ENCODE measurements around the gene NOPCHAP1.
A peak's percentile ranks its signal among the peaks of the same experiment; 100 is the strongest.
"Not testable (repeated sequence)": the region's sequence is repeated elsewhere in the genome, so short reads cannot be mapped to it uniquely, and the experiment has no call there.

The NOPCHAP1 gene

DNA sequence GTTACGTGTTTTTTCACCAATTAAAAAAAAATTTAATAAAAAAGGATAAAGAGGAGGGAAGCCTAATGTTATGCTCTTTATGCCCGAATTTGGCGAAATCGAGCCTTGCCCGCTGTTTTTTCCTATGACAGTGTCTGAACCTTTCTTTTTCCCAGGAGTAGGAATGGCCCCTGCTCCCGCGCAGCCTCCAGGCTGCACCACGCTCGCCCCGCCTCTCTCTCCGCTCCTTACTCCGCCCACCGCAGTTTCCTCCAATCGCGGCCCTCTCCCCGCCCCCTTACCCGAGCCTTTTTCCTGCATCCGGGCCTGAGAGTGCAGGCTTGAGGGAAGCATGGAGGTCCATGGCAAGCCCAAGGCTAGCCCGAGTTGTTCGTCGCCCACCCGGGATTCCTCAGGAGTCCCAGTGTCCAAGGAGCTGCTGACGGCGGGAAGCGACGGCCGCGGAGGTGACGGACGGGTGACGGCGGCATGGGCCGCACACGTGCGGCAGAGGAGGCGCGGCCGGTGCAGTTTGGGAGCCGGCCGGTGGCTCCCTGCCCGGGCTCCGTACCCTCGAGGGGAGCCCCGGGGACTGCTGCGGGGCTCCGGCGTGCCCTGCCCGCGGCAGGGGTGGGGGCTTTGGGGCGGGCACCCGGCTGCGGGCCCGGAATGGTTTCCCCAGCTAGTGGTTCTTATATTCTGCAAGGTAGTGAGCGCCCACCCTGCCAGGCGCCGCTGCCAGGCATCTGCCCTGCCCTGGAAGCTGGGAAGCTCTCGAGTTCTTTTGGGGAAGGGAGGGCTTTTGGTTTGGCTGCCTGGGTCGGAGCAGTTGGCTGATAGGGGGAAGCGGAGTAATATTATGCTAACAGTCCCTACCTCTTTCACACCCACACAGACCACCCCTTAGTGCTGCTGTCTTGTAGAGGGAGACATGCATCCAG lies at the start of gene NOPCHAP1:
Gene NOPCHAP1 (plus strand): TSS at position 295 of the 920 bp plus-strand sequence. CDS start 37 bp downstream, at position 332.
- Mint-ChIP-seq H3K36me3 (ENCODE audit: low read depth) (peaks cover 25% of the 10 kb centered on the region), H3K4me3 (peak within 1 kb of the TSS; percentile 86), H3K4me1 (ENCODE audit: low read depth) (peaks cover 27% of the 10 kb centered on the region), H3K9me3 (peaks cover 8% of the 10 kb centered on the region), H3K27ac (peak within 1 kb of the TSS; percentile 33), H3K27me3 (ENCODE audit: low read depth) (peaks cover 12% of the 10 kb centered on the region)

- no peaks in the 10 kb centered on the region for H3K9me3 Mint-ChIP-seq
- H3K27me3 Mint-ChIP-seq (ENCODE audit: low read depth): peaks cover 5% of the 10 kb centered on the region
Observed at GRCh38 chr12:104938371-104938770, 47.7 kb upstream of the NOPCHAP1 start.

DNA sequence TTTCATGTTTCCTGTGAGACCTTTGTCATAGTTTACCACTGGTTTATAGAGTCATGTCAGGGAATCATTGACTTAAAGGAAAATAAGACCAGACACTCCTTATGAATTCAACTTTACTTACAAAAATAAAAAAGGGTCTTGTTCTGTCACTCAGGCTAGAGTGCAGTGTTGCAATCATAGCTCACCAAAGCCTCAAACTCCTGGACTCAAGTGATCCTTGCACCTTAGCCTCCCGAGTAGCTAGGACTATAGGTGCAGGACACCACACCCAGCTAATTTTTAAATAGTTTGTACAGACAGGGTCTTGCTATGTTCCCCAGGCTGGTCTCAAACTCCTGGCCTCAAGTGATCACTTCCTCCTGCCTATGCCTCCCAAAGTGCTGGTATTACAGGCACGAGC lies 47.0 kb upstream of the NOPCHAP1 start:
- H3K27me3 Mint-ChIP-seq (ENCODE audit: low read depth): peaks cover 5% of the 10 kb centered on the region
- no peak overlapping the region for H3K27ac Mint-ChIP-seq
- peaks cover 5% of the 10 kb centered on the region for H3K9me3 Mint-ChIP-seq

More at GRCh38 chr12:104938371-104938770, 47.7 kb upstream of the NOPCHAP1 start:
- H3K4me1 Mint-ChIP-seq (ENCODE audit: low read depth): peaks cover 7% of the 10 kb centered on the region
- no peak overlapping the region for H3K4me3 Mint-ChIP-seq
- peaks cover 11% of the 10 kb centered on the region for H3K36me3 Mint-ChIP-seq (ENCODE audit: low read depth)
- H3K27ac Mint-ChIP-seq: no peak overlapping the region

DNA sequence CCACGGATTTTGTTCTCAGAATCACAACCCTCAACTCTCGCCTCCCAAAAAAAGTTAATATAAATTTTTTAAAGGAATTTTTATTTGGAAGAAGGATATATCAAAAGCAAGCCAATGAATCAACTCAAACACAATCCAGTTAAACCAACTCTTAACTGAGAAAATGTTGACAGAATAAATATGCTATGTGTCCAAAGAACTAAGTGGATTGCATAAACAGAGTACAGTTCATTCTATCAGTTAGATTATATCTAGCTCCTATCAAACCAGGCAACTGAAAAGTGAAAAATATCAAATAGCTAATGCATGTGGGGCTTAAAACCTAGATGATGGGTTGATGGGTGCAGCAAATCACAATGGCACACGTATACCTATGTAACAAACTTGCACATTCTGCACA lies 44.7 kb upstream of the NOPCHAP1 start:
- H3K4me1 Mint-ChIP-seq (ENCODE audit: low read depth): peaks cover 7% of the 10 kb centered on the region
- peaks cover 12% of the 10 kb centered on the region for H3K27me3 Mint-ChIP-seq (ENCODE audit: low read depth)
- H3K36me3 Mint-ChIP-seq (ENCODE audit: low read depth): peaks cover 7% of the 10 kb centered on the region
- no peak overlapping the region for H3K27ac Mint-ChIP-seq
- peaks cover 9% of the 10 kb centered on the region for H3K9me3 Mint-ChIP-seq
- no peak overlapping the region for H3K4me3 Mint-ChIP-seq

More for the DNA sequence above, 47.0 kb upstream of the NOPCHAP1 start:
- H3K4me1 Mint-ChIP-seq (ENCODE audit: low read depth): peaks cover 10% of the 10 kb centered on the region
- H3K36me3 Mint-ChIP-seq (ENCODE audit: low read depth): peaks cover 11% of the 10 kb centered on the region
- H3K4me3 Mint-ChIP-seq: no peak overlapping the region

- no peak overlapping the region for H3K27ac Mint-ChIP-seq
- peaks cover 7% of the 10 kb centered on the region for H3K4me1 Mint-ChIP-seq (ENCODE audit: low read depth)
- peaks cover 7% of the 10 kb centered on the region for H3K36me3 Mint-ChIP-seq (ENCODE audit: low read depth)
- peaks cover 14% of the 10 kb centered on the region for H3K27me3 Mint-ChIP-seq (ENCODE audit: low read depth)
- no peak overlapping the region for H3K4me3 Mint-ChIP-seq
- peaks cover 9% of the 10 kb centered on the region for H3K9me3 Mint-ChIP-seq
Observed at GRCh38 chr12:104942075-104942474, 44.0 kb upstream of the NOPCHAP1 start.

DNA sequence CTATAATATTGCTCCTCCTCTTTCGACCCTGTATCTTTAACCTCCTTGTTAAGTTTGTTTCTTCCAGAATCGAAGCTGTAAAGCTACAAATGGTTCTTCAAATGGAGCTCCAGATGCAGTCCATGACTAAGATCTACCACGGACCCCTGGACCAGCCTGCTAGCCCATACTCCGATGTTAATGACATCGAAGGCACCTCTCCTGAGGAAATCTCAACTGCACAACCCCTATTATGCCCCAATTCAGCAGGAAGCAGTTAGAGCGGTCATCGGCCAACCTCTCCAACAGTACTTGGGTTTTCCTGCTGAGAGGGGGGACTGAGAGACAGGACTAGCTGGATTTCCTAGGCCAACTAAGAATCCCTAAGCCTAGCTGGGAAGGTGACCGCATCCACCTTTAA lies 42.7 kb upstream of the NOPCHAP1 start:
- not testable (repeated sequence) for H3K4me3 Mint-ChIP-seq; H3K9me3 Mint-ChIP-seq; H3K4me1 Mint-ChIP-seq (ENCODE audit: low read depth); H3K36me3 Mint-ChIP-seq (ENCODE audit: low read depth); H3K27ac Mint-ChIP-seq
- peaks cover 14% of the 10 kb centered on the region for H3K27me3 Mint-ChIP-seq (ENCODE audit: low read depth)

- H3K4me1 Mint-ChIP-seq (ENCODE audit: low read depth): peaks cover 4% of the 10 kb centered on the region
- peaks cover 14% of the 10 kb centered on the region for H3K27me3 Mint-ChIP-seq (ENCODE audit: low read depth)
- no peak overlapping the region for H3K27ac Mint-ChIP-seq
- H3K4me3 Mint-ChIP-seq: no peak overlapping the region
- peaks cover 9% of the 10 kb centered on the region for H3K9me3 Mint-ChIP-seq
- H3K36me3 Mint-ChIP-seq (ENCODE audit: low read depth): peaks cover 7% of the 10 kb centered on the region
Observed at GRCh38 chr12:104944252-104944651, 41.9 kb upstream of the NOPCHAP1 start.

- not testable (repeated sequence) for H3K36me3 Mint-ChIP-seq (ENCODE audit: low read depth); H3K4me1 Mint-ChIP-seq (ENCODE audit: low read depth)
Observed at GRCh38 chr12:104948716-104949115, 37.4 kb upstream of the NOPCHAP1 start.

DNA sequence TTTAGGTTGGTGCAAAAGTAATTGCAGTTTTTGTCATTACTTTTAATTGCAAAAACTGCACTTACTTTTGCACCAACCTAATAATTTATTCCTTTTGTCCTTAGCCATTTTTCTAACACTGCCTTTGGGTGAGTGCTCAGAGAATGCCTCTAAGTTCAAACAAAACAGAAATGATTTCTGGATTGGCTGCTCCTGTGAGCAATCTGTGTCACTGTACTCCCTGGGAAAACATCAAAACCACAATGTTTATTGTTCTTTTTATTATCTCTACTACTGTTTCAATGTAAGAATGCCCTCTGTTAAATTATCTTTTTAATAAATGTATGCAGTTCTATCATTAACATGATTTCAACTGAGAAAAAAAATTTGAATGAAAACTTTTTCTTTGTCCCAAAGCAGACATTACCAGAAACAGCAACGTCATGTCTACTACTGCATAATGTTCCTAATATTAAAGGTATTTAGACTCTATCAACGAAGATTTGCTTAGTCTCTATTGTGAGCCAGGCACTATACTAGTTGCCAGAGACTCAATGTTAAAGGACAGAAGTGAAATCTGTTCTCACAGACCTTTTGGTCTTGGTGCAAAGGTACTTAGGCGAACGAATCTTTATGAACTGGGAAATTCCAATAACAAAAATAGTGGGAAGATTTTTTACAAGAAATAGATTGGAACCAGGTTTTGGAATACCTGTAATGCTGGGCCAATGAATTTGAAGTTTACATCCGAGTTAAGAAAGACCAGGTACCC lies 34.2 kb upstream of the NOPCHAP1 start:
- H3K4me3 Mint-ChIP-seq: no peak overlapping the region
- H3K27me3 Mint-ChIP-seq (ENCODE audit: low read depth): peaks cover 36% of the 10 kb centered on the region
- H3K9me3 Mint-ChIP-seq: no peaks in the 10 kb centered on the region
- H3K36me3 Mint-ChIP-seq (ENCODE audit: low read depth): peaks cover 2% of the 10 kb centered on the region
- no peak overlapping the region for H3K27ac Mint-ChIP-seq
- peaks cover 11% of the 10 kb centered on the region for H3K4me1 Mint-ChIP-seq (ENCODE audit: low read depth)

More at GRCh38 chr12:104948716-104949115, 37.4 kb upstream of the NOPCHAP1 start:
- not testable (repeated sequence) for H3K27ac Mint-ChIP-seq, H3K9me3 Mint-ChIP-seq, H3K4me3 Mint-ChIP-seq
- peaks cover 30% of the 10 kb centered on the region for H3K27me3 Mint-ChIP-seq (ENCODE audit: low read depth)

DNA sequence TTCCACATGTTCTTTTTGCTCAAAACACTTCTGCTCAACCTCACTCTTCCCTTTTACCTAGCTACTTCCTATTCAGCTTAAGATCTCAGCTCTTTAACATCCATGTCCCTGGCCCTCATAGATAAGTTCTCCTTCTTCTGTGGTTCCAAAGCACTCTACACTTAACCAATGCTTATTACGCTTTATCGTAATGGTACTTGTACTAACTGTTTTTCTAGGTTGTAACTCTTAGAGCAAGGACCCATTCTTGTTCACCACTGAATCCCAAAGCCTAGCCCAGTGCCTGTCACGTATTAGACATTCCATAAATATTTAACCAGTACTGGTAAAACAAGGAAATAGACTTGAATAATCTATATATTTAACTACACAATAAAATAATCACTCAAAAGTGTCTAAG lies 33.3 kb upstream of the NOPCHAP1 start:
- Mint-ChIP-seq H3K9me3 (no peaks in the 10 kb centered on the region), H3K36me3 (ENCODE audit: low read depth) (peaks cover 2% of the 10 kb centered on the region), H3K27me3 (ENCODE audit: low read depth) (peaks cover 41% of the 10 kb centered on the region), H3K4me3 (no peak overlapping the region), H3K27ac (no peak overlapping the region), H3K4me1 (ENCODE audit: low read depth) (peaks cover 17% of the 10 kb centered on the region)

DNA sequence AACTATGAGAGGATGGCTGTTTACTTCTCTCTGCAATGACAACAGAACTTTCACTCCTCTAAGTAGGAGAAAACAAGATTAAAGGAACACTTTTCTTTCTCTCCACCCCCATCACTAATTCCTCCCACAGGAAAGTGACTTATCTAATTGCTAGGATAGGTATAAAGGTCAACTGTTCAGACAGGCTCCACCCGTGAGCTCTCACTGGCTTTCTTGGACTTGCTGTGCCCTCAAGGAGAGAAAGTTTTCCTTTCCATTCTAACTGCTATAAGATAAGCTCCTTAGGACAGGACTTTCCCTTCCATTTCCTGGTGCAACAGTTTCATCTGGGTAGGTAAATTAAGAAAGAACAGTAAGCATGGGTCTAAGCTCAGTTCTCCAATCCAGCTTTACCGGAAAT lies 32.8 kb upstream of the NOPCHAP1 start:
- peaks cover 17% of the 10 kb centered on the region for H3K4me1 Mint-ChIP-seq (ENCODE audit: low read depth)
- peaks cover 2% of the 10 kb centered on the region for H3K36me3 Mint-ChIP-seq (ENCODE audit: low read depth)
- no peaks in the 10 kb centered on the region for H3K9me3 Mint-ChIP-seq
- no peak overlapping the region for H3K4me3 Mint-ChIP-seq
- H3K27ac Mint-ChIP-seq: no peak overlapping the region
- peaks cover 41% of the 10 kb centered on the region for H3K27me3 Mint-ChIP-seq (ENCODE audit: low read depth)

DNA sequence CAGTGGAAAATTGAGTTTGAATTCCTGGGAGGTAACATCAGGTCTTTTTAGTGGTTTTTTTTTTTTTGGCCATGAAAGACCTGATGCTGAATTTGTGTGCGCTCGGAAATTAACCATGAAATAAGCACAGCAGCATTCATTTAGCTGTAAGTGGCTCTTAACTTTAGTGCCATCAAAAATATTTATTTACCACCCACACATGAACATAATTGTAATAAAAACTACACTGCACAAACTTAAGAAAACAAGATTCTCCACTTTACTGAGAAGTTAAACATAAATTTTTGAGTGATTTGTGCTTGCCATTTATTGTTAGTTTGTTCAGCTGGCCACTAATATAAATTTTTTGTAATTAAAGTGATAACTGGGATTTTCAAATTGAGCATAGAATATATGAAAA lies 30.4 kb upstream of the NOPCHAP1 start:
- Mint-ChIP-seq H3K9me3 (no peaks in the 10 kb centered on the region), H3K4me3 (no peak overlapping the region), H3K4me1 (ENCODE audit: low read depth) (peaks cover 30% of the 10 kb centered on the region), H3K36me3 (ENCODE audit: low read depth) (peaks cover 2% of the 10 kb centered on the region), H3K27me3 (ENCODE audit: low read depth) (peaks cover 40% of the 10 kb centered on the region), H3K27ac (no peak overlapping the region)

- H3K4me1 Mint-ChIP-seq (ENCODE audit: low read depth): peaks cover 30% of the 10 kb centered on the region
- H3K9me3 Mint-ChIP-seq: no peaks in the 10 kb centered on the region
- H3K27me3 Mint-ChIP-seq (ENCODE audit: low read depth): peaks cover 49% of the 10 kb centered on the region
- peak overlapping the region; percentile 73 for H3K27ac Mint-ChIP-seq
- H3K4me3 Mint-ChIP-seq: peak overlapping the region; percentile 84
- no peaks in the 10 kb centered on the region for H3K36me3 Mint-ChIP-seq (ENCODE audit: low read depth)
Observed at GRCh38 chr12:104956870-104957718, 29.0 kb upstream of the NOPCHAP1 start.

DNA sequence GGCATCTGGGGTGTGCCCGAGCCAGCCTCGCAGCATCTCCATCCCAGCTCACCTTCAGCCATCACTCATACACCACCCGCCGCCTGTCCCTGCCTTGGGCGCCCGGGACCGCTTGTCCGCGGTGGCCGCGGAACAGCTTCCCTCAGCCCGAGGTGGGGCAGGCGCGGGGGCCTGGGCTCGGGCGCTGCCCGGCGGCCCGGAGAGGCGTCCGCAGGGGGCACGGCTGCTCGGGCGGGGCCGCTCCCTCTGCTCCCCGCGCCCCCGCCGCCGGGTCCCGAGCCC lies 28.5 kb upstream of the NOPCHAP1 start:
- Mint-ChIP-seq H3K27me3 (ENCODE audit: low read depth) (peaks cover 50% of the 10 kb centered on the region), H3K9me3 (no peaks in the 10 kb centered on the region), H3K4me3 (peak overlapping the region; percentile 84), H3K36me3 (ENCODE audit: low read depth) (no peaks in the 10 kb centered on the region), H3K4me1 (ENCODE audit: low read depth) (peaks cover 29% of the 10 kb centered on the region), H3K27ac (peak overlapping the region; percentile 73)

Data from T-helper 1 cell treated with Interleukin-12 subunit alpha and Interleukin-12 subunit beta and Interleukin-4 antibody, amounts not matched to agents 30 μg/mL and 1 μg/mL, for 36 hours (primary cell).